Stimulated activated effector memory CD8-positive, alpha-beta T cell treated with anti-CD3 and anti-CD28 coated beads, Interleukin-12 subunit alpha, Interleukin-12 subunit beta, amount 100 ng/mL, for 72 hours (primary cell): ENCODE results near the gene DPT.

Source experiments
- ATAC-seq: fragments of 150-1000 bp; cut with Tn5 transposase; 2 replicates; pipeline ENCODE4 v1.10.0; 2021
- DNase-seq, 2 donors: peaks; one replicate each; pipeline ENCODE4 v3.0.0; 2021 to 2022; ENCODE audit warnings: low spot score in 2 of 2
- H3K27ac Mint-ChIP-seq: one replicate; pipeline ENCODE4 v1.8.0; 2022; ENCODE audit warnings: mild to moderate bottlenecking, mixed read lengths
- H3K36me3 Mint-ChIP-seq: one replicate; pipeline ENCODE4 v1.8.0; 2022; ENCODE audit warnings: mild to moderate bottlenecking, mixed read lengths
- H3K4me1 Mint-ChIP-seq: one replicate; pipeline ENCODE4 v1.8.0; 2022; ENCODE audit warnings: mixed read lengths
- H3K4me3 Mint-ChIP-seq: one replicate; pipeline ENCODE4 v1.8.0; 2022; ENCODE audit warnings: mild to moderate bottlenecking, mixed read lengths
- H3K9me3 Mint-ChIP-seq: one replicate; pipeline ENCODE4 v1.8.0; 2022; ENCODE audit warnings: mixed read lengths

The DPT gene

DNA sequence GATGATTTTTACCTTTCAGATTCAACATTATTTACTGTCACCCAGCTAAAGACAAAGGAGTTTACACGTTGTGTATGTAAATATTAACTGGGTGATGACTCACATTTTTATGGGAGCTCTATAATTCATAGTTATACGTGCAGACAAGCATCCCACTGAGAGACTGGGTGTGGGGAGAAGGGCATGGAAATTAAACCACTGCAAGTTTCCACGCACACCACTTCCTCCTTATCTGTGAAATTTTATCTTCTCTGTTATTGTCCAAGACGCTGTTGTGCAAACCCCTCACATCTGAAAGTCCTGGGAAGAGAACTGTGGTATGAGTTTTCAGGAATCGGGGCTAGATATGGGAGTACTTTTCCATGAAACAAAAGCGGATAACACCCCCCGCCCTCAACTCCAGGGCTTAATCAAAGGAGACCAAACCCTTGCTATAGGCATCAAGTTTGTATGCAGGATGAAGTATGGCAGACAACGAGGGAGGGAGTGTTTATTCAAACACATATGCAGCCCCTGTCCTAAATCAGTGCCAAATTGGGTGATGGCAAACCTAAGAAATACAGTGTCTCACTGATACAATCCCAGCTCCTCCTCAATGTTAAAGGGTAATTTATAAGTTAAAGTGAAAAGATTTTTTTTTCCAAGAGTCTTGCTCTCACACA is 23.3 kb upstream of the DPT start:
- ATAC-seq (no peak), DNase-seq (no peak)
- H3K9me3 Mint-ChIP-seq, result no peaks in the 10 kb centered on the region
- H3K4me1 Mint-ChIP-seq, result no peaks in the 10 kb centered on the region
- no peak overlapping the region for H3K4me3 Mint-ChIP-seq
- no peaks in the 10 kb centered on the region for H3K36me3 Mint-ChIP-seq
- H3K27ac Mint-ChIP-seq, result no peak overlapping the region

DNA sequence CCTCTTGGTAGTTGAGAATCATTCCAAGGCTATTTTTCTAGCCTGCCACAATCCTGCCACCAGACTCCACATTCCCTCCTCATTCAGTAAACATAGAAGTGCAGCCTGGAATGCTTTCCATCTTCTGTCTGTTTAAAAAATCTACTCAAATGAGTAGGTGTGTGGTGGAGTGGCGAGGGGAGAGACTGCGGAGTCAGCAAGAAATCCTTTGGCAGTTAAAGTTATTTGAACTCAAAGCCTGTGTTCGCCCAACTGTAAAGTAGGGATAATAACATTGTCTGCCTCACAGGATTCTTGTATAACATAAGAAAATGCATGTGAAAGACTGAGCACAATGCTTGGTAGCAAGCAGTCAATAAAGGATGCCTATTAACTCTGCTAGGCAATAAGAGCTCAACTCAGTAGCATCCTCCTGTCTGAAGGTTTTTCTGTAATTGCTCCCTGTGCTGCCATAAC is 22.2 kb upstream of the DPT start:
- H3K4me3 Mint-ChIP-seq, result no peak overlapping the region
- DNase-seq (no peak), ATAC-seq (no peak)
- H3K4me1 Mint-ChIP-seq, result peaks cover 5% of the 10 kb centered on the region
- H3K9me3 Mint-ChIP-seq, result no peaks in the 10 kb centered on the region
- H3K27ac Mint-ChIP-seq, result no peak overlapping the region
- no peaks in the 10 kb centered on the region for H3K36me3 Mint-ChIP-seq

DNA sequence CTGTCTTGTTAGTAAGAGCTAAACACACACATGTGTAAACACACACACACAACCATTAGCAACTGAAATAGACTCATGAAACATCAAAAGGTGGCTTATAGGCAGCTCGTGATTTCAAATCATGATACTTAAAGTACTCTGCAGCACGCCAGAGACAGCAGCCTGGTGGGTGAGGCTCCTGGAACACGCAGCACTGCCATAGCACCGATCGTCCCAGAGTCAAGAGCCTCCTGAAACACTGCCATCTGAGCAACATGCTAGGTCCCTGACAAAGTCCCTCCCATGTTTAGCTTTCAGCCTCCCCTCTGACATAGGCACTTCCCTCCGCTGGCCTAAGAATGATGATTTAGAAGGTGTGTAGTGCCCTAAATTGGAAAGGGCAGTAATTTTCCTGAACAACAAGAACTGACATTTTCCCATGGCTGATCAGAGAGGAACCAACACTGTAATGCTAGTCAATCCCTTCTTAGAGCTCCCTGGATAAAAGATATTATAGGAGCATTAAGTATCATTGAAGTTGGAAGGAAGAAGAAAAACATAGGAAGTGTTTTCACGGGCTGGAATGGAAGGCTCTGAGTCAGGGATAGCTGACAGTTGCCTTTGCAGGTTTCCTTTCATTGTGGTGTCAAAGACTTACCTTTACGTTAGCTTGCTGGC is 14.1 kb upstream of the DPT start:
- Mint-ChIP-seq H3K36me3 (no peaks in the 10 kb centered on the region), H3K27ac (no peak overlapping the region), H3K9me3 (no peaks in the 10 kb centered on the region), H3K4me3 (no peak overlapping the region), H3K4me1 (peaks cover 5% of the 10 kb centered on the region)
- no peak for DNase-seq
- ATAC-seq, result no peak

DNA sequence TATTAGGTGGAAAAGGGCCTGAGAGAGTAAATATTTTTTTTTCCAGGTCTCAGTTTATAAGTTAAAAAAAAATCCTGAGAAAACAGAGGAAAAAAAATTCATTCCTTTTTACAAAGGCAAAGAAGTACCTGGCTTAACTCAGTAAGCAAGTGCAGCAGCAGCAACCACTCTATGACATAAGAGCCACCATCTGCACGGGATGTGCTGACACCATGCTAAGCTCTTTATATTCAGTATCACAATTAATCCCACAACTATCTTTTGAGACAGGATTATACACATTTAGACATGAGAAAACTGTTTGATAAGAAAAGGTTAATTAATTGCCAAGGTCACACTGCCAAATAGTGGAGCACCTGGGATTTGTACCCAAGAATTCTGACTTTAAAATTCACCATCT is 13.4 kb upstream of the DPT start:
- no peaks in the 10 kb centered on the region for H3K36me3 Mint-ChIP-seq
- H3K27ac Mint-ChIP-seq, result no peak overlapping the region
- ATAC-seq (no peak), DNase-seq (no peak)
- H3K4me3 Mint-ChIP-seq, result no peak overlapping the region
- H3K9me3 Mint-ChIP-seq, result no peaks in the 10 kb centered on the region
- H3K4me1 Mint-ChIP-seq, result peaks cover 5% of the 10 kb centered on the region

DNA sequence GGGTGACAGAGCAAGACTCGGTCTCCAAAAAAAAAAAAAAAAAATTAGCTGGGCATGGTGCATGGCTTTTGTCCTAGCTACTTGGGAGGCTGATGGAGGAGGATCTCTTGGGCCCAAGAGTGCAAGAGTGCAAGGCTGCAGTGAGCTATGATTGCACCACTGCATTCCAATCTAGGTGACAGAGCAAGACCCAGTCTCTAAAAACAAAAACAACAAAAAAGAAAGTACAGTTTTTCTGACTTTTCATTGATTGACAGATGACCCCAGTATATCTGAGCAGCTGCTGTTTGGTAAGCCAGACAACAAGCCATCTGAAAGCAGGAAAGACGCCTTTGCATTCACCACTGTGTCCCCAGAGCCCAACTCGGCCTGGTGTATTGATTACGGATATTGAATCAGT is 10.9 kb upstream of the DPT start:
- Mint-ChIP-seq H3K27ac (no peak overlapping the region), H3K9me3 (no peaks in the 10 kb centered on the region), H3K4me3 (no peak overlapping the region), H3K4me1 (no peaks in the 10 kb centered on the region), H3K36me3 (no peaks in the 10 kb centered on the region)
- DNase-seq, result no peak
- no peak for ATAC-seq

DNA sequence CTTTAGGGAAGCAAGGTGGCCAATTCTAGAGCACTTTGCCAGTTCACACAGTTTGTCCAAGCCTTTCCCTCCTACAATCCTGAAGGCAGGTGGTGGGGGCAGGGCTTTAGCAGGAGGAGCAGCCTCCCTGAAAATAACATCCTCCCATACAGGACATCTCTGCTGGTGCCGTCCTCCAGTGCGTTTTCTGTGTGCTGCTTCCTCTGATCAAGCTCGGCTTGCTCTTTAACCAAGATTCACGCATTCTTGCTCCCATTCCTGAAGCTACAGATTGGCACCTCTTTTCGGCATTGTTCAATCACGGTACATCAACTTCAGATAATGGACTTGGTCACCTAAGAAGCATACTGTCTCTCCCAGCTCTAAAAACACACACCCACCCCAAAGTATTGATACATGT is 7.5 kb upstream of the DPT start:
- Mint-ChIP-seq H3K36me3 (no peaks in the 10 kb centered on the region), H3K4me1 (no peaks in the 10 kb centered on the region), H3K4me3 (no peak overlapping the region), H3K27ac (no peak overlapping the region), H3K9me3 (no peaks in the 10 kb centered on the region)
- no peak for ATAC-seq
- DNase-seq, result no peak

DNA sequence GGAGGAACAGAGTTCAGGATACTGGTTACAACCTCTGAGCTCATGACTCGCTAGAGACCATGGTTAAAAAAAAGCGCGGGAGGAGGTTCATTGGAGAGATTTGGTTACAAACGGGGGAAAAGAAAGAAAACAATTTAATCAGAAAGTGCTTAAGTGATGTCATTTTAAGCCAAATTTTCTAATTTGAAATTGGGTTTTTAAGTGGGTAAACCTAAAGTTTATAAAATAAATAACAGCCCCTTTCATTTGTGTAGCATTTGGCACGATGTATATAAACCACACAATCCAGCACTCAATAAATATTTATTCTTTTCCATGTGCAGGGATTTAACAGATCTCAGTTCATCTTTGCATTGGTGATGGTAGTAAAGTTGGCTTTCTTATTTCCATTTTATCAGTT is 7.0 kb upstream of the DPT start:
- ATAC-seq, result no peak
- Mint-ChIP-seq H3K27ac (no peak overlapping the region), H3K4me3 (no peak overlapping the region), H3K36me3 (no peaks in the 10 kb centered on the region), H3K4me1 (no peaks in the 10 kb centered on the region), H3K9me3 (no peaks in the 10 kb centered on the region)
- DNase-seq, result no peak

DNA sequence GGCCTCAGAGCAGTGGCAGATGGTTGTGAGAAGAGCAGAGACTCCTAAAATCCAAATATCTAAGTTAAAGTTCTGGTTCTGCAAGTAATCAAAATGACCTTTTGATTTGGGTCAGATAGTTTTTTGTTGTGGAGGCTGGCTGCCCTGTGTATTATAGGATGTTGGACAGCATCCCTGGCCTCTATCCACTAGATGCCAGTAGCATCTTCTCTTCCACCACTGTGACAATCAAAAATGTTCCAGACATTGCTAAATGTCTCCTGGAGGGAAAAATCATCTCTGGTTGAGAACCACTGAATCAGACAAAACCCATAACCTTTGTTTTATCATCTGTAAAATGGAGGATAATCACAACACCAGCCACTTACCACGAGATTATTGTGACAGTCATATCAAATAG is 5.9 kb upstream of the DPT start:
- no peaks in the 10 kb centered on the region for H3K36me3 Mint-ChIP-seq
- no peak for DNase-seq
- no peaks in the 10 kb centered on the region for H3K9me3 Mint-ChIP-seq
- no peak overlapping the region for H3K27ac Mint-ChIP-seq
- ATAC-seq, result no peak
- H3K4me3 Mint-ChIP-seq, result no peak overlapping the region
- H3K4me1 Mint-ChIP-seq, result no peaks in the 10 kb centered on the region

DNA sequence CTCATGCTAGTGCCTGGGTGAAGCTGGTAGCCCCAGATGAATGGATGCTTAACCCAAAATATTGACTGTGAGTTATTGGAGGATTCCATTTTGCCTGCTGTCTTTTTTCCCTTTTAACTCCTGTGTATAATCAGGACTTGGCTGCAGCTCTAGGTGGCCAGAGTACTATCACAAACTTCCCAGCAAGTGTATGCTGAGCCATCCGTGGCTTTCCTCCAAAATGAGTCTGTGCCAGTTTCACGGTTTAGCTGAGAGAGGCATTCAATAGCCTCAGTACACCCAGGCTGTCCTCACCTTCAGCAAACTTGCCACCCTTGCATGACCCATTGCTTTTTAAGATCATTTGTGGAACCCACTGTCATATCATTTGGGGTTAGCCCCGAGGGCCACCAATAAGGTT is 5.3 kb upstream of the DPT start:
- DNase-seq (no peak), ATAC-seq (no peak)
- Mint-ChIP-seq H3K36me3 (no peaks in the 10 kb centered on the region), H3K27ac (no peak overlapping the region), H3K9me3 (no peaks in the 10 kb centered on the region), H3K4me3 (no peak overlapping the region), H3K4me1 (no peaks in the 10 kb centered on the region)

DNA sequence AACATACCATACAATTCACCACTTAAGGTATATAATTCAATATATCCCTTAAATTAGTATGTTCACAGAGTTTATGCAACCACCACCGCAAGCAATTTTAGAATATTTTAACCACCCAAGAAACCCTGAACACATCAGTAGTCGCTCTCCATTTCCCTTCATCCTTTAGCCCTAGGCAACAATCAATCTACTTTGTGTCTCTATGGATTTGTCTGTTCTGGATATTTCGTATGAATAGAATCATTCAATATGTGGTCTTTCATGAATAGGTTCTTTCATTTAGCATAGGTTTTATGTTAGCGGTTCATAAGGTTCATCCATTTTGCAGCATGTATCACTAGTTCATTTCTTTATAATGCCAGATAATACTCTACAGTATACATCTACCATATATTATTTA is 4.2 kb upstream of the DPT start:
- no peak for ATAC-seq

DNA sequence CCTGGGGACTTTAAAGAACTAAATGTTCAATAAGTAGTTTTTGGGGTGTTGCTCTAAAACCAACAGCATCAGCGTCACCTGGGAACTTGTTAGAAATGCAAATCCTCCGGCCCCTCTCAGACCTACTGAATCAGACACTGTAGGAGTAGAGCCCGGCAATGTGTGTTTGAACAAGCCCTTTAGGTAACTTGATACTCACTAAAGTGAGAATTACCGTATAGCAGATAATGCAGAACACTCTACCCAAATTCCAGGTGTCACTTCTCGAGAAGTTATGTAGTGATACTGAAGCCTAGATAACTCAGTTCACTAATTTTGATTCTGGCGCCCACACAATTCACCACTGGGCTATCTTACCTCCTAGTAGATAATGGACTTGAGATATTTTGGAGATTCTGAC is 3.7 kb upstream of the DPT start:
- no peaks in the 10 kb centered on the region for H3K9me3 Mint-ChIP-seq
- H3K36me3 Mint-ChIP-seq, result no peaks in the 10 kb centered on the region
- no peak overlapping the region for H3K27ac Mint-ChIP-seq
- H3K4me1 Mint-ChIP-seq, result no peaks in the 10 kb centered on the region
- DNase-seq (no peak), ATAC-seq (no peak)
- no peak overlapping the region for H3K4me3 Mint-ChIP-seq

More for the DNA sequence above, 4.2 kb upstream of the DPT start:
- Mint-ChIP-seq H3K27ac (no peak overlapping the region), H3K4me1 (no peaks in the 10 kb centered on the region), H3K36me3 (no peaks in the 10 kb centered on the region), H3K9me3 (no peaks in the 10 kb centered on the region), H3K4me3 (no peak overlapping the region)
- DNase-seq, result no peak

DNA sequence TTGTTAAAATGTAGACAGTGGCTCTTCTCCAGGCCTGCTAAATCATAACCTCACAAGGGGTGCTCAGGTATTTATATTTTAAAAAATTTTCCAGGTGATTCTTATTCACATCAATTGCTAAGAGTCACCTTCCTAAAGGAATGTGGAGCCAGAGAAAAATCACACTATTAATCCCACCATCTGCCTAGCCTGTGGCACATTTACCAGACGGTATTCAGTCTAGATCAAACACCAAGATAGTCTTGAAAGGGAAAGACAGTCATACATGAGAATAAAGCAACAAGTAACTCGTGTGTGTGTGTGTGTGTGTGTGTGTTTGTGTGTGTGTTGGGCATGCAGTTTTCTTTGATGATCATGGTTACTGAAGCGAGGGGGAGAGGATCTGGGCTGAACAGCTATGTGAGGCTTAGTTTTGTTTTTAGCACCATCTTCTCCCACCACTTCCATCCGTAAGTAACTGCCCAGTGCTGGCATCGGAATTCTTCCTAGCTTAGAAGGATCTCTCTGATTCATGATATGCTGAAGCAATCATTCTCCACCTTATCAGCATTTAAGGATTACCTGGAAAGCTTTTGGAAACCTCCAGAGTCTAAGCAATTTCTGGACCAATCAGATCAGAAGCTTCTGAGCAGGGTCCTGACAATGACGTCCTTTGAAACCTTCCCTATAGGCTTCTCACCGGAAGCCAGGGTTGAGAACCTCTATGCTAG is 2.4 kb upstream of the DPT start:
- H3K4me3 Mint-ChIP-seq, result no peak overlapping the region

DNA sequence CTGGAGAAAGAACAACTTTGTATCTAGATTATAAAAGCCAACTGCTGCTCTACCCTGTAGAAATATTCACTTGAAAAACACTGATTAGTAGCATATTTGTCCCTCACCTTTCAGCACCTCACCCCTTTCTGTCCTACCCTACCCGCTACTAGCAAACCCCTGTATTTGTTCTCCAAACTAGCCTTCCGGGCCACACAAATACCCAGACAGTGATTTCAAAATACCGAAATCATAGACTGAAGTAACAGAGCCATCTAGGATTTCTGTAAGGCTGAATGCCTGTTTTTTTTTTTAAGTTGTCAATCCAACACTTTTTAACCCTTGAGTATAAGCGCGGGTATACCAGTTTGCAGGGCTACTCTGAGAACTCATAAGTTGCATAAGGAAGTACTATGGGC is 398 bp upstream of the DPT start:
- DNase-seq (no peak), ATAC-seq (no peak)
- Mint-ChIP-seq H3K4me1 (peaks cover 4% of the 10 kb centered on the region), H3K27ac (no peak overlapping the region), H3K36me3 (no peaks in the 10 kb centered on the region), H3K4me3 (no peak overlapping the region), H3K9me3 (no peaks in the 10 kb centered on the region)

More for the DNA sequence above, 2.4 kb upstream of the DPT start:
- no peaks in the 10 kb centered on the region for H3K9me3 Mint-ChIP-seq
- H3K36me3 Mint-ChIP-seq, result no peaks in the 10 kb centered on the region
- no peak overlapping the region for H3K27ac Mint-ChIP-seq
- no peak for ATAC-seq
- DNase-seq, result no peak
- no peaks in the 10 kb centered on the region for H3K4me1 Mint-ChIP-seq

DNA sequence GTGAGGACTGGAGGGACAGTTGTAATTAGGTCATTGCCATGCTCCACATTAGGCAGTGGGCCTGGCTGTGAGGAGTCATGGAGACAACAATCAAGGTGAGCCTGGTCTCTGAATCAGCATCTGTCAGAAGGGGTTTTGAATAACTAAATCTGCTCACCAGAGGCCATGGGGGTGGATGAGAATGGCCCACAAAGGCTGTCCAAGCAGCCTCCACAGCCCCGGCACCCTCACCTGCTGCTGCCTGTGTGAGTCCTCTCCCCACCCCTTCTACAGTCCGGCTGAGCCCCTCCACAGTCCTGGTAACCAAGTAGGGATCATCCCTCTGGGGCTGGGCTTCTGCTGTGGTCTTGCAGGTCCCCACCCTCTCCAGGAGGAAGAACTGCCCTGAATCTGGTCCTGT is 2.3 kb downstream of the DPT start:
- ATAC-seq, result no peak
- Mint-ChIP-seq H3K9me3 (no peaks in the 10 kb centered on the region), H3K36me3 (no peaks in the 10 kb centered on the region), H3K4me1 (peaks cover 4% of the 10 kb centered on the region), H3K4me3 (no peak overlapping the region), H3K27ac (no peak overlapping the region)
- no peak for DNase-seq

DNA sequence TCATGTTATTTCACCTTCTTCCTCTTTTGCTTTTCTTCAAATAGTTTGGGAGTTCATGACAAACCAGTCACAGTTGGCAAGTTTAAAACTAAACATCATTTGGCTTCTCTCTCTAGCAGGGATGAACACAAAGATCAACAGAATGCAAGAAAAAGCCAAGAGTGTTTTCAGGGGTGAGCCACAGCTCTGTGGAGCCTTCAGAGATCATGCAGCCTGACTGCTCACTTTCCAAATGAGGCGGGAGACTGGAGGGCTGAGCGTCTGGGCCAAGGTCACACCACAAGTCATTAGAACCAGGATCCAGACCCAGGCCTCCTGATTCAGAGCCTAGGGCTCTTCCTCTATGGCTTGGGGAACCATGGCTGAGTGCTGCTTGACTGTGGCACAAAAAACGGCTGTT is 2.7 kb downstream of the DPT start:
- no peak for ATAC-seq
- DNase-seq, result no peak
- Mint-ChIP-seq H3K9me3 (no peaks in the 10 kb centered on the region), H3K36me3 (no peaks in the 10 kb centered on the region), H3K4me1 (peaks cover 4% of the 10 kb centered on the region), H3K27ac (no peak overlapping the region), H3K4me3 (no peak overlapping the region)

DNA sequence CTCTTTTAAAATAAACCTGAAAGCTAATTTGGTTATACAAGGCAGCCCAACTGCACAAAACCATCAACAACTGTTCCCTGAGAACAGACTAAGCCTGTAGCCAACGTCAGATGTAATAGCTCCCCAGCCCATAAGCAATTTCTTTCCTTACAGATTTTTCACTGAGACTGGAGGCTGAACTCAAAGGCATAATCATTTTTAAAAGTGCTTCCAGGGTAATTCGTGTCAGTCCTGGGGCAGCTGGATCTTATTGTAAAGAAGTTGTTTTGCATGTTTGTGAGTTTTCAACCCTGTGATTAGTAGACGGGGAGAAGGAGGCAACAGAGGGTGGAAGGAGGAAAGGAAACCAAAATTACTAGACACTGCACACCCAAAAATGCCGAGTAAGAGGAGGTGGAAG is 3.2 kb downstream of the DPT start:
- no peaks in the 10 kb centered on the region for H3K9me3 Mint-ChIP-seq
- no peak for ATAC-seq
- no peak overlapping the region for H3K4me3 Mint-ChIP-seq
- no peaks in the 10 kb centered on the region for H3K36me3 Mint-ChIP-seq
- no peak overlapping the region for H3K27ac Mint-ChIP-seq
- peaks cover 4% of the 10 kb centered on the region for H3K4me1 Mint-ChIP-seq
- no peak for DNase-seq
